H9 (cell line): ENCODE results near the gene PBX1. TPM values are rescaled to one million over a fixed set of nuclear protein-coding genes. Genes with fewer than 3 reads are reported as not detected.

Experiments
- DNase-seq: peaks from one replicate; pipeline ENCODE4 v3.0.0-alpha.2; 2017
- H2AFZ ChIP-seq: one replicate; pipeline ENCODE4 v1.6.1; 2013; ENCODE audit warnings: mild to moderate bottlenecking, low read length, control low read depth, moderate library complexity
- H2AK5ac ChIP-seq: 2 replicates; pipeline ENCODE4 v1.6.1; 2013; ENCODE audit warnings: low read length, control low read depth, mixed read lengths; ENCODE audit not compliant: insufficient read length
- H2BK120ac ChIP-seq: one replicate; pipeline ENCODE4 v1.6.1; 2013; ENCODE audit warnings: low read depth, mild to moderate bottlenecking, low read length, control low read depth, inconsistent platforms; ENCODE audit not compliant: poor library complexity, severe bottlenecking
- H2BK12ac ChIP-seq: 2 replicates; pipeline ENCODE4 v1.6.1; 2013; ENCODE audit warnings: low read length, control low read depth, mixed read lengths, low read depth; ENCODE audit not compliant: insufficient read length
- H2BK15ac ChIP-seq: 2 replicates; pipeline ENCODE4 v1.6.1; 2013; ENCODE audit warnings: low read depth, low read length, control low read depth
- H2BK20ac ChIP-seq: one replicate; pipeline ENCODE4 v1.6.1; 2013; ENCODE audit warnings: low read depth, mild to moderate bottlenecking, low read length, control low read depth, inconsistent platforms; ENCODE audit not compliant: poor library complexity, severe bottlenecking
- H2BK5ac ChIP-seq: 2 replicates; pipeline ENCODE4 v1.6.1; 2013; ENCODE audit warnings: low read length, control low read depth, mixed read lengths; ENCODE audit not compliant: insufficient read length
- H3K14ac ChIP-seq: 2 replicates; pipeline ENCODE4 v1.6.1; 2013; ENCODE audit warnings: low read length, control low read depth; ENCODE audit not compliant: insufficient read depth
- H3K18ac ChIP-seq: 2 replicates; pipeline ENCODE4 v1.6.1; 2013; ENCODE audit warnings: low read depth, mild to moderate bottlenecking, mixed read lengths, low read length, control low read depth; ENCODE audit not compliant: insufficient read length
- H3K23ac ChIP-seq: 2 replicates; pipeline ENCODE4 v1.6.1; 2013; ENCODE audit warnings: low read length, control low read depth, mixed read lengths, low read depth; ENCODE audit not compliant: insufficient read length
- H3K23me2 ChIP-seq: 2 replicates; pipeline ENCODE4 v1.6.1; 2013; ENCODE audit warnings: low read depth, mild to moderate bottlenecking, mixed read lengths, low read length, control low read depth; ENCODE audit not compliant: insufficient read length, poor library complexity, severe bottlenecking
- H3K27ac ChIP-seq: 2 replicates; pipeline ENCODE4 v1.5.1; 2013; ENCODE audit warnings: low read length, control low read depth, mixed read lengths, low read depth; ENCODE audit not compliant: insufficient read length
- H3K27me3 ChIP-seq: 2 replicates; pipeline ENCODE4 v1.6.1; 2013; ENCODE audit warnings: low read length, control low read depth, inconsistent platforms; ENCODE audit not compliant: insufficient read depth
- H3K4ac ChIP-seq: 2 replicates; pipeline ENCODE4 v1.6.1; 2013; ENCODE audit warnings: low read depth, mild to moderate bottlenecking, control low read depth, inconsistent platforms, low read length, moderate library complexity
- H3K4me1 ChIP-seq: 2 replicates; pipeline ENCODE4 v1.6.1; 2013; ENCODE audit warnings: low read length, control low read depth, inconsistent platforms; ENCODE audit not compliant: insufficient read depth
- H3K4me2 ChIP-seq: 2 replicates; pipeline ENCODE4 v1.6.1; 2013; ENCODE audit warnings: low read length, control low read depth, mixed read lengths; ENCODE audit not compliant: insufficient read length, insufficient read depth
- H3K56ac ChIP-seq: 2 replicates; pipeline ENCODE4 v1.6.1; 2013; ENCODE audit warnings: low read depth, mild to moderate bottlenecking, mixed read lengths, low read length, control low read depth; ENCODE audit not compliant: insufficient read length
- H3K79me1 ChIP-seq: 2 replicates; pipeline ENCODE4 v1.6.1; 2013; ENCODE audit warnings: low read depth, mild to moderate bottlenecking, moderate library complexity, low read length, control low read depth, inconsistent platforms; ENCODE audit not compliant: insufficient read depth, poor library complexity, severe bottlenecking
- H3K79me2 ChIP-seq: 2 replicates; pipeline ENCODE4 v1.6.1; 2013; ENCODE audit warnings: low read length, control low read depth, inconsistent platforms; ENCODE audit not compliant: insufficient read depth
- H3K9ac ChIP-seq: 2 replicates; pipeline ENCODE4 v1.6.1; 2013; ENCODE audit warnings: low read length, control low read depth, mixed read lengths; ENCODE audit not compliant: insufficient read length; ENCODE audit errors: extremely low read depth
- H3K9me3 ChIP-seq: one replicate; pipeline ENCODE4 v1.6.1; 2013; ENCODE audit warnings: low read depth, low read length, inconsistent platforms; ENCODE audit not compliant: control insufficient read depth
- H3T11ph ChIP-seq: one replicate; pipeline ENCODE4 v1.6.1; 2013; ENCODE audit warnings: mild to moderate bottlenecking, low read length, control low read depth, inconsistent platforms
- H4K20me1 ChIP-seq: one replicate; pipeline ENCODE4 v1.6.1; 2013; ENCODE audit not compliant: control insufficient read depth, insufficient read length, insufficient read depth
- H4K5ac ChIP-seq: 2 replicates; pipeline ENCODE4 v1.6.1; 2013; ENCODE audit warnings: low read depth, mild to moderate bottlenecking, mixed read lengths, low read length, control low read depth; ENCODE audit not compliant: insufficient read length
- H4K8ac ChIP-seq: replicated peaks from 2 replicates; pipeline ENCODE4 v1.6.1; 2013; ENCODE audit warnings: low read length, control low read depth, mixed read lengths, low read depth; ENCODE audit not compliant: insufficient read length
- H4K91ac ChIP-seq: 2 replicates; pipeline ENCODE4 v1.6.1; 2013; ENCODE audit warnings: low read depth, mild to moderate bottlenecking, moderate library complexity, mixed read lengths, low read length, control low read depth; ENCODE audit not compliant: insufficient read length
- H3K27ac Mint-ChIP-seq, 3 experiments: 2 replicates in 2 of 3; 3 replicates in 1 of 3; pipeline ENCODE4 v1.8.0; 2020 to 2021; ENCODE audit warnings: mixed read lengths in 3 of 3, mild to moderate bottlenecking in 1 of 3, moderate library complexity in 1 of 3
- H3K27me3 Mint-ChIP-seq: 2 replicates; pipeline ENCODE4 v1.8.0; 2021; ENCODE audit warnings: low read depth, mild to moderate bottlenecking, moderate library complexity, mixed read lengths
- H3K36me3 Mint-ChIP-seq, 3 experiments: 2 replicates in 2 of 3; 3 replicates in 1 of 3; pipeline ENCODE4 v1.8.0; 2020 to 2021; ENCODE audit warnings: low read depth in 3 of 3, mixed read lengths in 3 of 3; ENCODE audit not compliant: insufficient read depth in 1 of 3
- H3K4me1 Mint-ChIP-seq, 2 experiments: 2 replicates each; pipeline ENCODE4 v1.8.0; 2020; ENCODE audit warnings: mixed read lengths in 2 of 2
- H3K4me3 Mint-ChIP-seq, 2 experiments: 2 replicates in 1 of 2; 3 replicates in 1 of 2; pipeline ENCODE4 v1.8.0; 2020 to 2021; ENCODE audit warnings: mild to moderate bottlenecking in 2 of 2, mixed read lengths in 2 of 2, moderate library complexity in 1 of 2
- H3K9me3 Mint-ChIP-seq, 2 experiments: 2 replicates in 1 of 2; 3 replicates in 1 of 2; pipeline ENCODE4 v1.8.0; 2020; ENCODE audit warnings: mild to moderate bottlenecking in 2 of 2, mixed read lengths in 2 of 2, moderate library complexity in 1 of 2
- WGBS: extraction: QIAGEN DNeasy Blood & Tissue Kit; methylation state at CpG from one replicate; pipeline ENCODE4 v1.1.7; 2013; ENCODE audit warnings: missing lambda C conversion rate, low lambda C conversion rate, mixed read lengths; ENCODE audit not compliant: insufficient read length; ENCODE audit errors: extremely low coverage; 5-methylcytosine and 5-hydroxymethylcytosine counted together
- total RNA-seq: library from RNA; stranded (reverse); gene quantifications from 2 replicates; pipeline ENCODE4 v1.2.1, GENCODE V29; 2021
- TF ChIP-seq, protein P1 (sequence below): fragments of 200-600 bp; sonication (generic); conservative IDR thresholded peaks from 3 replicates; pipeline ENCODE4 v1.8.0; 2021; ENCODE audit warnings: antibody characterized with exemption, mild to moderate bottlenecking

PBX1 gene
- total RNA-seq, 1 experiment from 2014 or later, result 142 TPM

- Histone ChIP-seq H2BK15ac (no peak overlapping the region), H3K23me2 (no peaks in the 10 kb centered on the region), H3K4me2 (no peak overlapping the region), H2BK20ac (no peak overlapping the region), H3K27me3 (no peaks in the 10 kb centered on the region), H3T11ph (no peak overlapping the region), H3K4ac (no peak overlapping the region), H4K91ac (no peak overlapping the region), H3K79me1 (peaks cover 3% of the 10 kb centered on the region), H3K23ac (no peak overlapping the region), H2BK120ac (no peak overlapping the region), H3K9me3 (no peaks in the 10 kb centered on the region), H2AK5ac (no peak overlapping the region), H4K20me1 (no peaks in the 10 kb centered on the region), H2BK5ac (no peak overlapping the region), H3K27ac (no peak overlapping the region), H3K79me2 (peaks cover under 1% of the 10 kb centered on the region; the same call in 1 of the 2 replicates), H3K9ac (no peak overlapping the region), H4K8ac (no peak overlapping the region), H4K5ac (no peak overlapping the region), H3K14ac (peak overlapping the region; percentile 10; the same call in 1 of the 2 replicates), H3K4me1 (peaks cover 9% of the 10 kb centered on the region), H2BK12ac (no peak overlapping the region), H3K18ac (no peak overlapping the region), H3K56ac (no peak overlapping the region), H2AFZ (no peak overlapping the region)
- Mint-ChIP-seq H3K27ac (peak overlapping the region; percentile 48 to 81 (median 73); a peak in 5 of 7 replicates), H3K9me3 (no peaks in the 10 kb centered on the region), H3K4me3 (0 out of 5 replicates have a peak overlapping the region, but pooled peaks of 1 of the 2 experiments have one; percentile 16), H3K27me3 (no peaks in the 10 kb centered on the region), H3K4me1 (peaks cover 42 to 45% of the 10 kb centered on the region in 2 experiments), H3K36me3 (peaks cover 0 to 13% (median 4%) of the 10 kb centered on the region in 3 experiments; a peak in 5 of 7 replicates)
- DNase-seq, result no peak
- no CpG with 5 or more reads among the region's 25 CpGs for WGBS
- TF ChIP-seq, protein P1, sequence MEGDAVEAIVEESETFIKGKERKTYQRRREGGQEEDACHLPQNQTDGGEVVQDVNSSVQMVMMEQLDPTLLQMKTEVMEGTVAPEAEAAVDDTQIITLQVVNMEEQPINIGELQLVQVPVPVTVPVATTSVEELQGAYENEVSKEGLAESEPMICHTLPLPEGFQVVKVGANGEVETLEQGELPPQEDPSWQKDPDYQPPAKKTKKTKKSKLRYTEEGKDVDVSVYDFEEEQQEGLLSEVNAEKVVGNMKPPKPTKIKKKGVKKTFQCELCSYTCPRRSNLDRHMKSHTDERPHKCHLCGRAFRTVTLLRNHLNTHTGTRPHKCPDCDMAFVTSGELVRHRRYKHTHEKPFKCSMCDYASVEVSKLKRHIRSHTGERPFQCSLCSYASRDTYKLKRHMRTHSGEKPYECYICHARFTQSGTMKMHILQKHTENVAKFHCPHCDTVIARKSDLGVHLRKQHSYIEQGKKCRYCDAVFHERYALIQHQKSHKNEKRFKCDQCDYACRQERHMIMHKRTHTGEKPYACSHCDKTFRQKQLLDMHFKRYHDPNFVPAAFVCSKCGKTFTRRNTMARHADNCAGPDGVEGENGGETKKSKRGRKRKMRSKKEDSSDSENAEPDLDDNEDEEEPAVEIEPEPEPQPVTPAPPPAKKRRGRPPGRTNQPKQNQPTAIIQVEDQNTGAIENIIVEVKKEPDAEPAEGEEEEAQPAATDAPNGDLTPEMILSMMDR, result no peak
Observed at GRCh38 chr1:164712131-164713036, 153.4 kb downstream of the PBX1 start.
